HL-60 (cell line): ENCODE results near the gene CPN2.

Source experiments
- DNase-seq, 2 experiments: peaks; one replicate each; pipeline ENCODE4 v3.0.0-alpha.2; 2010 to 2020; ENCODE audit warnings: low read depth in 1 of 2, low spot score in 1 of 2
- H3K27ac ChIP-seq: fragments of 250-450 bp; sonication (Bioruptor Pico); replicated peaks from 2 replicates; pipeline ENCODE4 v1.5.1; 2020; ENCODE audit warnings: mild to moderate bottlenecking, moderate library complexity
- H3K27me3 ChIP-seq: fragments of 250-450 bp; sonication (Bioruptor Pico); 2 replicates; pipeline ENCODE4 v1.5.1; 2021; ENCODE audit warnings: mild to moderate bottlenecking, moderate library complexity; ENCODE audit not compliant: insufficient read depth, poor library complexity, severe bottlenecking
- H3K4me3 ChIP-seq: replicated peaks from 2 replicates; pipeline ENCODE4 v1.5.1; 2011; ENCODE audit warnings: mild to moderate bottlenecking, control low read depth, low read length; ENCODE audit not compliant: insufficient read depth
- GABPA ChIP-seq: IDR thresholded peaks from 2 replicates; pipeline ENCODE4 v1.6.1; 2012; ENCODE audit warnings: low read depth
- POLR2AphosphoS5 ChIP-seq: IDR thresholded peaks from 2 replicates; pipeline ENCODE4 v1.6.1; 2012; ENCODE audit warnings: low read depth
- SPI1 ChIP-seq: IDR thresholded peaks from 2 replicates; pipeline ENCODE4 v1.6.1; 2012; ENCODE audit warnings: low read depth, mild to moderate bottlenecking, borderline replicate concordance
- TF ChIP-seq, protein P1 (sequence below): IDR thresholded peaks from 2 replicates; pipeline ENCODE4 v1.6.1; 2012; ENCODE audit warnings: low read depth; ENCODE audit not compliant: insufficient replicate concordance
- TF ChIP-seq, protein P2 (sequence below): IDR thresholded peaks from one replicate; pipeline ENCODE4 v1.5.1; 2011; ENCODE audit warnings: low read length, control low read depth, inconsistent platforms; ENCODE audit not compliant: insufficient read depth

CPN2 gene

DNA sequence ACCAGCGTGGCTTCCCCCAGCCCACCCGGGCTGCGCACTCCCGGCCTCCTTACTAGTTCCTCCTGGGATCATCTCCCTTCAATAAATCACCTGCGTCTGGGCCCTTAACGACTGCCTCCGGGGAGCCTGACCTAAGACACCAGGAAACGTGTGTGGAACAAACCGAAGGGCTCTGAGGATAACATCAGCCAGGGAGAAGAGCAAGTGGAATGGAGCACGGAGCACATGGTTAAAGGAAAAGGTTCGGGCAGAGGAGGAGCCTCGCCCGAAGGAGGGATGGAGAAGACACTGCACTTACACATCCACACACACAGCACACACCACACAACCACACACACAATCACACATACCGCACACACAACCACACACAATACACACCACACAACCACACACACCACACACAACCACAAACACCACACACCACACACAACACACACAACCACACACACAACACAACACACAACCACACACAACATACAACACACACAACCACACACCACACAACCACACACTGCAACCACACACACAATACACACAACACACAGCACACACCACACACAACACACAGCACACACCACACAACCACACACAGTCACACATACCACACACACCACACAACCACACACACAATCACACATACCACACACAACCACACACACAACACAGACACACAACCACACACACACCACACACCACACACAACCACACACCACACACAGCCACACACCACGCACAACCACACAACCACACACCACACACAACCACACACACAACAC lies 24.7 kb downstream of the CPN2 start:
- DNase-seq, result no peak
- TF ChIP-seq, protein P1, sequence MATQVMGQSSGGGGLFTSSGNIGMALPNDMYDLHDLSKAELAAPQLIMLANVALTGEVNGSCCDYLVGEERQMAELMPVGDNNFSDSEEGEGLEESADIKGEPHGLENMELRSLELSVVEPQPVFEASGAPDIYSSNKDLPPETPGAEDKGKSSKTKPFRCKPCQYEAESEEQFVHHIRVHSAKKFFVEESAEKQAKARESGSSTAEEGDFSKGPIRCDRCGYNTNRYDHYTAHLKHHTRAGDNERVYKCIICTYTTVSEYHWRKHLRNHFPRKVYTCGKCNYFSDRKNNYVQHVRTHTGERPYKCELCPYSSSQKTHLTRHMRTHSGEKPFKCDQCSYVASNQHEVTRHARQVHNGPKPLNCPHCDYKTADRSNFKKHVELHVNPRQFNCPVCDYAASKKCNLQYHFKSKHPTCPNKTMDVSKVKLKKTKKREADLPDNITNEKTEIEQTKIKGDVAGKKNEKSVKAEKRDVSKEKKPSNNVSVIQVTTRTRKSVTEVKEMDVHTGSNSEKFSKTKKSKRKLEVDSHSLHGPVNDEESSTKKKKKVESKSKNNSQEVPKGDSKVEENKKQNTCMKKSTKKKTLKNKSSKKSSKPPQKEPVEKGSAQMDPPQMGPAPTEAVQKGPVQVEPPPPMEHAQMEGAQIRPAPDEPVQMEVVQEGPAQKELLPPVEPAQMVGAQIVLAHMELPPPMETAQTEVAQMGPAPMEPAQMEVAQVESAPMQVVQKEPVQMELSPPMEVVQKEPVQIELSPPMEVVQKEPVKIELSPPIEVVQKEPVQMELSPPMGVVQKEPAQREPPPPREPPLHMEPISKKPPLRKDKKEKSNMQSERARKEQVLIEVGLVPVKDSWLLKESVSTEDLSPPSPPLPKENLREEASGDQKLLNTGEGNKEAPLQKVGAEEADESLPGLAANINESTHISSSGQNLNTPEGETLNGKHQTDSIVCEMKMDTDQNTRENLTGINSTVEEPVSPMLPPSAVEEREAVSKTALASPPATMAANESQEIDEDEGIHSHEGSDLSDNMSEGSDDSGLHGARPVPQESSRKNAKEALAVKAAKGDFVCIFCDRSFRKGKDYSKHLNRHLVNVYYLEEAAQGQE, result no peak
- TF ChIP-seq GABPA (no peak), POLR2AphosphoS5 (no peak), SPI1 (no peak)
- TF ChIP-seq, protein P2, sequence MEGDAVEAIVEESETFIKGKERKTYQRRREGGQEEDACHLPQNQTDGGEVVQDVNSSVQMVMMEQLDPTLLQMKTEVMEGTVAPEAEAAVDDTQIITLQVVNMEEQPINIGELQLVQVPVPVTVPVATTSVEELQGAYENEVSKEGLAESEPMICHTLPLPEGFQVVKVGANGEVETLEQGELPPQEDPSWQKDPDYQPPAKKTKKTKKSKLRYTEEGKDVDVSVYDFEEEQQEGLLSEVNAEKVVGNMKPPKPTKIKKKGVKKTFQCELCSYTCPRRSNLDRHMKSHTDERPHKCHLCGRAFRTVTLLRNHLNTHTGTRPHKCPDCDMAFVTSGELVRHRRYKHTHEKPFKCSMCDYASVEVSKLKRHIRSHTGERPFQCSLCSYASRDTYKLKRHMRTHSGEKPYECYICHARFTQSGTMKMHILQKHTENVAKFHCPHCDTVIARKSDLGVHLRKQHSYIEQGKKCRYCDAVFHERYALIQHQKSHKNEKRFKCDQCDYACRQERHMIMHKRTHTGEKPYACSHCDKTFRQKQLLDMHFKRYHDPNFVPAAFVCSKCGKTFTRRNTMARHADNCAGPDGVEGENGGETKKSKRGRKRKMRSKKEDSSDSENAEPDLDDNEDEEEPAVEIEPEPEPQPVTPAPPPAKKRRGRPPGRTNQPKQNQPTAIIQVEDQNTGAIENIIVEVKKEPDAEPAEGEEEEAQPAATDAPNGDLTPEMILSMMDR, result no peak
- Histone ChIP-seq H3K27me3 (no peaks in the 10 kb centered on the region), H3K4me3 (no peak overlapping the region), H3K27ac (no peak overlapping the region)

DNA sequence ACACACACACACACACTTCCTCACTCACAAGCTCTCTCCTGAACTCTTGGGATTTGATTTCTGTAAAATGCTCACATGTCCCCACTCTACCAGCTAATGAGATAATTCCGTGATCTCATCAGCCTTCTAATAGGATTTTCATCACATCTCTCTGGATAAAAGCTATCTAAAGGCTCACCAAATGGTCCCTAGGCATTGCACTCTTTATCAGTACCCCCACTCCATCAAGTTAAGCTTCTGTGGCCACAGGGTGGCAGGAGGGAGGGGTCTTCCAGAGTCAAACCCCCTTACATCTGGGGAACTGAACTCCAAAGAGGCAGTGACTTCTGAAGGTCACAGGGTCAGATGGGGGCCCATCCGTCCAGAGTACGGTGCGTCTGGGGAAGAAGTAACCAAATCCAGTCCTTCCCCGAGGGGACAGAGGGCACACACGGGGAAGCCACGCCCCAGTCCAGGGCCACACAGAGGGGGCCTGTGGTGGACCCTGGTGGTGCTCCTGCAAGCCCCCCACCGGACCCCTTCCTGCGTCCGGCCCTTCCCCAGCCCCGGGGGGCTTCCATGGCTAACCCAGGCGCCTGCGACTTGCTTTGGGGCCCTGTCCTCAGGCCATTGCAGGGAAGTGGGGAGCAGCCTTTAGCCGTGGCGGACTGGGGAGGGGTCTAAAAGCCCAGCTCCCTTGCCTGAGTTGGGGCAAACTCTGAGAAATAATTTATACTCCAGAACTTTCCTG lies 25.5 kb downstream of the CPN2 start:
- no peaks in the 10 kb centered on the region for H3K27me3 ChIP-seq
- TF ChIP-seq POLR2AphosphoS5, result no peak
- TF ChIP-seq SPI1, result no peak
- TF ChIP-seq, protein P2, result no peak
- TF ChIP-seq, protein P1, result no peak
- TF ChIP-seq GABPA, result no peak
- no peak for DNase-seq
- H3K4me3 ChIP-seq, result no peak overlapping the region
- no peak overlapping the region for H3K27ac ChIP-seq

DNA sequence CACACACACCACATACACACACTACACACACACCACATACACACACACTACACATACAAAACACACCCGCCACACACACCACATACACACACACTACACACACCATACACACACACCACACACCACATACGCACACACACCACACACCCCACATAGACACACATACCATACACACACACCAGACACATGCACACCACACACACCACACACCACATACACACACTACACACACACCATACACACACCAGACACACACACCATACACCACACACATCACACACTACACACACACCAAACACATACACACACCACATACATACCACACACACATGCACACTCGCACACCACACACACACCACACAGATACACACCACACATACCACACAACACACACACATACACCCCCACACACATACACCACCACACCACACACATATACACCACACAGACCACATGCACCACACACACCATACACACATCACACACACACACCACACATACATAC lies 26.3 kb downstream of the CPN2 start:
- TF ChIP-seq SPI1, result no peak
- TF ChIP-seq GABPA, result no peak
- TF ChIP-seq, protein P1, result no peak
- TF ChIP-seq, protein P2, result no peak
- TF ChIP-seq POLR2AphosphoS5, result no peak
- H3K27me3 ChIP-seq, result no peaks in the 10 kb centered on the region
- H3K27ac ChIP-seq, result no peak overlapping the region
- H3K4me3 ChIP-seq, result no peak overlapping the region
- no peak for DNase-seq
